Suprapubic skin (tissue), 4 donors: ENCODE data around the gene LBHD2.

Experiments used
- CTCF ChIP-seq, 2 donors: fragments of 200-600 bp in 1 of 2; fragments of 450-650 bp in 1 of 2; sonication (generic) in 1 of 2; IDR thresholded peaks; one replicate each; pipeline ENCODE4 v1.5.1; 2016 to 2019; ENCODE audit warnings: antibody characterized with exemption in 2 of 2, mild to moderate bottlenecking in 1 of 2, moderate library complexity in 1 of 2
- EP300 ChIP-seq: sonication (generic); formaldehyde crosslinking; IDR thresholded peaks from one replicate; pipeline ENCODE4 v1.6.1; 2017; ENCODE audit warnings: antibody characterized with exemption
- POLR2A ChIP-seq, 2 donors: fragments of 450-650 bp; IDR thresholded peaks; one replicate each; pipeline ENCODE4 v1.6.1; 2017; ENCODE audit warnings: antibody characterized with exemption in 2 of 2, mild to moderate bottlenecking in 2 of 2, moderate library complexity in 2 of 2
- POLR2AphosphoS5 ChIP-seq, 3 donors: sonication (generic); formaldehyde crosslinking; IDR thresholded peaks; one replicate each; pipeline ENCODE4 v1.6.1; 2017; ENCODE audit warnings: antibody characterized with exemption in 3 of 3

DNA sequence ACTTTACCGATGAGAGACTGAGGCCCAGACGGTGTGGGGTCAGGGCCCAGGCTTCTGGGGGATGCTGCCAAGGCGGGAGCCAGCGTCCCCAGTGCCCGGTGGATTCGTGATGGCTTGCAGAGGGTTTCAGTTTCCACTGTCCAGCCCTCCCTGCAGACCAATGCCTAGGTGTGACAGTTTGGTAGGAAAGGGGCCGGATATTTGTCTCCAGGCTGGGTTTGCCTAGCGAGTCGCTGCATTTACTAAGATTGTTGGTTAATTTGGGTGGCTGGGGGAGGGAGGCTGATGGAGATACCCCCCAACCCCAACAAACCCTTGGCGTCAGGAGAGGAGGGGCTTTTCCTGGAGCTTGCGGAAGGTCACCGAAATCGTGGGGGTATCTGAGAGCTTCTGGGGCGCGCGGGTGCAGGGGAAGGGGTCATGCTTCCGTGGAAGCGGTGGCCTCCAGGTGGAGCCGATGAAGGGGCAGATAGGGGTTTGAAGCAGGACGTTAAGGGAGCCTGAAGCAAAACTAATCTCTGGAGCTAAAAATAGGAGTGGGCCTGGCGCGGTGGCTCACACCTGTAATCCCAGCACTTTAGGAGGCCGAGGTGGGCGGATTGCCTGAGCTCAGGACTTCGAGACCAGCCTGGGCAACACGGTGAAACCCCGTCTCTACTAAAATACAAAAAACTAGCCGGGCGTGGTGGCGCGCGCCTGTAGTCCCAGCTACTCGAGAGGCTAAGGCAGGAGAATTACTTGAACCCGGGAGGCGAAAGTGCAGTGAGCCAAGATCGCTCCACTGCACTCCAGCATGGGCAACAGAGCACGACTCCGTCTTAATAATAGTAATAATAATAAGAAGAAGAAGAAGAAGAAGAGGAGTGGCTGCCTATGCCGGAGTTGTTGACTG, 25.6 kb upstream of the LBHD2 start:
- TF ChIP-seq CTCF (IDR thresholded peaks at IDR 0.05), result no peak
- no peak for TF ChIP-seq EP300
- TF ChIP-seq POLR2AphosphoS5 (IDR thresholded peaks at IDR 0.05), result no peak
- no peak for TF ChIP-seq POLR2A (IDR thresholded peaks at IDR 0.05)
